ENCODE measurements around the gene USP54. TPM values are rescaled to one million over a fixed set of nuclear protein-coding genes. Genes with fewer than 3 reads are reported as not detected.

Gene USP54
- total RNA-seq, 1 donor from 2014 or later: 13.7 TPM

- no peak overlapping the region for H3K4me3 ChIP-seq (ENCODE audit: low read depth, low read length)
- TF ChIP-seq CTCF (conservative IDR thresholded peaks at IDR 0.05; ENCODE audit: low read depth, low read length): no peak
- DNase-seq (ENCODE audit: low read depth): no peak
Measured at GRCh38 chr10:73459683-73460314, 131.3 kb downstream of the USP54 start.

GRCh38 chr10:73456187-73456890, 134.8 kb downstream of the USP54 start:
- no peak overlapping the region for H3K4me3 ChIP-seq (ENCODE audit: low read depth, low read length)
- DNase-seq (ENCODE audit: low read depth): no peak
- TF ChIP-seq CTCF (conservative IDR thresholded peaks at IDR 0.05; ENCODE audit: low read depth, low read length): no peak

GRCh38 chr10:73449113-73449512, 142.0 kb downstream of the USP54 start:
- H3K4me3 ChIP-seq (ENCODE audit: low read depth, low read length): no peak overlapping the region
- no peak for DNase-seq (ENCODE audit: low read depth)
- TF ChIP-seq CTCF (conservative IDR thresholded peaks at IDR 0.05; ENCODE audit: low read depth, low read length): no peak

GRCh38 chr10:73448384-73448783, 142.8 kb downstream of the USP54 start:
- no peak for TF ChIP-seq CTCF (conservative IDR thresholded peaks at IDR 0.05; ENCODE audit: low read depth, low read length)
- no peak overlapping the region for H3K4me3 ChIP-seq (ENCODE audit: low read depth, low read length)
- no peak for DNase-seq (ENCODE audit: low read depth)

Other genes with a start within 250 kb of the USP54 start
- gene CFAP70, start 232.5 kb downstream of the USP54 start, total RNA-seq: 0.14 and 0.98 TPM in 2 replicates
- gene ANXA7, start 177.3 kb downstream of the USP54 start, total RNA-seq: 95.9 and 132 TPM in 2 replicates
- 0.80 and 1.1 TPM in 2 replicates for gene MSS51, start 157.8 kb downstream of the USP54 start, total RNA-seq
- gene PPP3CB, start 95.3 kb downstream of the USP54 start, total RNA-seq: 15.5 and 21.9 TPM in 2 replicates
- 1.1 TPM in 1 of 2 replicates, not detected in the other for gene MYOZ1, start 50.1 kb upstream of the USP54 start, total RNA-seq
- not detected in 2 replicates for gene SYNPO2L, start 64.7 kb upstream of the USP54 start, total RNA-seq
- 1.0 and 1.9 TPM in 2 replicates for gene AGAP5, start 106.8 kb upstream of the USP54 start, total RNA-seq
- gene SEC24C, start 153.0 kb upstream of the USP54 start, total RNA-seq: 54.3 and 66.1 TPM in 2 replicates
- gene CHCHD1, start 190.7 kb upstream of the USP54 start, total RNA-seq: 62.5 and 89.8 TPM in 2 replicates
- 31.5 and 40.3 TPM in 2 replicates for gene ZSWIM8, start 194.3 kb upstream of the USP54 start, total RNA-seq
- gene NDST2, start 220.3 kb upstream of the USP54 start, total RNA-seq: 10.3 and 12.3 TPM in 2 replicates